Hepatic stellate cell (primary cell): ENCODE data around the gene PHACTR1.

Source experiments
- DNase-seq: peaks from one replicate; pipeline ENCODE4 v3.0.0; 2011; ENCODE audit warnings: low spot score

Gene PHACTR1

GRCh38 chr6:13074415-13075140, 358.0 kb downstream of the PHACTR1 start:
- no peak for DNase-seq

GRCh38 chr6:13075141-13075845, 358.7 kb downstream of the PHACTR1 start:
- no peak for DNase-seq

GRCh38 chr6:13076575-13076974, 360.0 kb downstream of the PHACTR1 start:
- DNase-seq: no peak

- no peak for DNase-seq
Measured at GRCh38 chr6:13077117-13077516, 360.6 kb downstream of the PHACTR1 start.

GRCh38 chr6:13079096-13079723, 362.6 kb downstream of the PHACTR1 start:
- no peak for DNase-seq

GRCh38 chr6:13080462-13081188, 364.1 kb downstream of the PHACTR1 start:
- no peak for DNase-seq

GRCh38 chr6:13081189-13081563, 364.6 kb downstream of the PHACTR1 start:
- DNase-seq: no peak

- DNase-seq: no peak
Measured at GRCh38 chr6:13089296-13089994, 372.9 kb downstream of the PHACTR1 start.

- no peak for DNase-seq
Measured at GRCh38 chr6:13091192-13091591, 374.6 kb downstream of the PHACTR1 start.

GRCh38 chr6:13094781-13095425, 378.3 kb downstream of the PHACTR1 start:
- no peak for DNase-seq

- no peak for DNase-seq
Measured at GRCh38 chr6:13096084-13096483, 379.5 kb downstream of the PHACTR1 start.

- no peak for DNase-seq
Measured at GRCh38 chr6:13097454-13097853, 380.9 kb downstream of the PHACTR1 start.

GRCh38 chr6:13098006-13098405, 381.4 kb downstream of the PHACTR1 start:
- DNase-seq: no peak

GRCh38 chr6:13098793-13099570, 382.4 kb downstream of the PHACTR1 start:
- no peak for DNase-seq

- no peak for DNase-seq
Measured at GRCh38 chr6:13099771-13100170, 383.2 kb downstream of the PHACTR1 start.

- no peak for DNase-seq
Measured at GRCh38 chr6:13101409-13101808, 384.8 kb downstream of the PHACTR1 start.

- DNase-seq: no peak
Measured at GRCh38 chr6:13101985-13102384, 385.4 kb downstream of the PHACTR1 start.

GRCh38 chr6:13103169-13103568, 386.6 kb downstream of the PHACTR1 start:
- no peak for DNase-seq

GRCh38 chr6:13105139-13105538, 388.6 kb downstream of the PHACTR1 start:
- no peak for DNase-seq

- no peak for DNase-seq
Measured at GRCh38 chr6:13112921-13113320, 396.4 kb downstream of the PHACTR1 start.

- DNase-seq: no peak
Measured at GRCh38 chr6:13113376-13113775, 396.8 kb downstream of the PHACTR1 start.
